D721Med (cell line): ENCODE data around the gene TMEM158.

ENCODE experiments used
- DNase-seq: peaks from one replicate; pipeline ENCODE4 v3.0.0; 2011; ENCODE audit warnings: low spot score; ENCODE audit not compliant: insufficient read length
- FAIRE-seq: peaks from 2 replicates; lab custom pipeline; 2011; peaks lifted over from hg19 to GRCh38; lab: Jason Lieb, UNC
- TF ChIP-seq, protein P1 (sequence below): IDR thresholded peaks from 2 replicates; pipeline ENCODE4 v1.5.1; 2012; ENCODE audit warnings: mild to moderate bottlenecking, control low read depth; ENCODE audit not compliant: insufficient read depth; ENCODE audit errors: missing control alignments

TMEM158 gene

GRCh38 chr3:45212095-45212468 is 14.0 kb downstream of the TMEM158 start:
- DNase-seq (no peak), FAIRE-seq (no peak)
- TF ChIP-seq, protein P1, sequence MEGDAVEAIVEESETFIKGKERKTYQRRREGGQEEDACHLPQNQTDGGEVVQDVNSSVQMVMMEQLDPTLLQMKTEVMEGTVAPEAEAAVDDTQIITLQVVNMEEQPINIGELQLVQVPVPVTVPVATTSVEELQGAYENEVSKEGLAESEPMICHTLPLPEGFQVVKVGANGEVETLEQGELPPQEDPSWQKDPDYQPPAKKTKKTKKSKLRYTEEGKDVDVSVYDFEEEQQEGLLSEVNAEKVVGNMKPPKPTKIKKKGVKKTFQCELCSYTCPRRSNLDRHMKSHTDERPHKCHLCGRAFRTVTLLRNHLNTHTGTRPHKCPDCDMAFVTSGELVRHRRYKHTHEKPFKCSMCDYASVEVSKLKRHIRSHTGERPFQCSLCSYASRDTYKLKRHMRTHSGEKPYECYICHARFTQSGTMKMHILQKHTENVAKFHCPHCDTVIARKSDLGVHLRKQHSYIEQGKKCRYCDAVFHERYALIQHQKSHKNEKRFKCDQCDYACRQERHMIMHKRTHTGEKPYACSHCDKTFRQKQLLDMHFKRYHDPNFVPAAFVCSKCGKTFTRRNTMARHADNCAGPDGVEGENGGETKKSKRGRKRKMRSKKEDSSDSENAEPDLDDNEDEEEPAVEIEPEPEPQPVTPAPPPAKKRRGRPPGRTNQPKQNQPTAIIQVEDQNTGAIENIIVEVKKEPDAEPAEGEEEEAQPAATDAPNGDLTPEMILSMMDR, result no peak

DNA sequence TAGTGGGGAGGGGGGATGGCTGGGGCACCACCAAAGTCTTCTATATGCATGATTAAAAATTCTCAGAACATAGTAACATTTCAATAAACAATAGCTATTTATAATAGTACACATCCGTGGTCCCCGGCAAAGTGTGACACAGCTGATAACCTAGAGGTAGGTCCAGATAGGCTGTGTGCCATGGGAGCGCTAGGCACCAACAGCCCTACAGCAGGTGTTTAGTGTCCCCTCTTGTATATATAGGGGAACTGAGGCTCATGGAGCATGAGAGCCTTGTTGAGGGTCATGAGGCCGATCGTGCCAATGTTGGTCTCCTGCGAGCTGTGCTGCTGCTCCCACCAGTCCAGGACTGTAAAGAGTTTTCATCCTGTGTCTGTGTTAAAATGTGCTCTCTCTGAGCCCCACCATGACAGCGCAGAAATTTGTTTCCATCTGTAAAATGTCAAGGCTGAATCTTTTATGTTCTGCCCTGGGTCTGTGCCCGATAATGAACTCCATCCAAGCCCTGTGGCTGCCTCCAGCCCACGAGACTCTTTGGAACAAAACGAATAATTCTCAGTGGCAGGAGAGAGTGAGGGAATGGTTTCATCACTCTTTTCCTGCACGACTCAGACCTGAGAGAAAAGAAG is 14.5 kb downstream of the TMEM158 start:
- DNase-seq (no peak), FAIRE-seq (no peak)
- TF ChIP-seq, protein P1, result no peak

DNA sequence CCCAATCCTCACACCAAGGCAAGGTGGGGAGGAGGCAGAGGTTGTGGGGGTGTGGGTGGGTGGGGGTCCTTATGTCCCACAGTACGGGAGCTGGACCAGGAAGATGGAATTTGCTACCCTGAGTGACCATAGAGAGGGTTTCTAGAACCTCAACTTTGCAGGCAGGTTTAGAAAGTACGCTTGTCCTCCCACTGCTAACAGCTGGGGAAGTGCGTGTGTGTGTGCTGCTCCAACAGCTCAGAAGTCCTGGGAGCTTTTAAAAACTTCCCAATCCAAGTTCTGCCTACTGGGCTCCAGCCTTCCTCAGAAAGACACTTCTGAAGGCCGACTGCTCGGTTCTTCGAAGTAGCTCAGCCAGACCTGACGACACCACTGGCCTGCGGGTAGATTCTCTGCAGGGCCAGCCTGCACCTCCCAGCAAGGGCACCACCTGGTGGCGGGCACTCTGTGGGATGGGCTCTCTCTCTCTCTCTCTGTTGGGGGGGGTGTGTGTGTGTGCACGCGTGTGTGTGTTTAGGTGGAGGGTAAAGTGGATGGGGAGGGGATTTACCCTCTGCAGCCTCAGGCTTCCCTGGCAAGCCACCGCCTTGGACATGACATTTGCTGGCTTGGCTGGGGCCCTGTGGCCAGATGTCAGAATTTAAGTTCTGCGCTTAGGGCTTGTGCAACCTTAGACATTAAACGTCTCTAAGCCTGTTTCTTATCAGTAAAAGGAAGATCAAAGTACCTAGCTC is 15.6 kb downstream of the TMEM158 start:
- TF ChIP-seq, protein P1, result peak; percentile 78
- DNase-seq, result peak; percentile 44
- FAIRE-seq, result no peak

DNA sequence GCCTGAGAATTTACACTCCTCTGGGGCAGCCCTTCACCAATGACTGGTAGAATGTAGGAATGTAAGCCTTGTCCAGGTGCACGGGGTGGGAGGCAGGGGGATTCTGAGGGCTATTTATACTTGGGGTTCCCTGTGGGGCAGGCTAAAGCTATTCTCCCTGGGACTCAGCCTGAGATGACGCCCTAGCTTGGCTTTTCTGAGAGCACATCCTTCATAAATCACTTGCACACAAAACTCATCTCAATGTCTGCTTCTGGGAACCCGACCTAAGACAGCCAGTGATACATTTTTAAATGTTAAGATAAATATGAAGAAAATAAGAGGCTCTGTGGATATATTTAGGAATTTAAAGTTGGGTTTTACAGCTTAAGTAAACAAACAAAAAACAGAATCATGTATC is 16.6 kb downstream of the TMEM158 start:
- no peak for DNase-seq
- no peak for FAIRE-seq

DNA sequence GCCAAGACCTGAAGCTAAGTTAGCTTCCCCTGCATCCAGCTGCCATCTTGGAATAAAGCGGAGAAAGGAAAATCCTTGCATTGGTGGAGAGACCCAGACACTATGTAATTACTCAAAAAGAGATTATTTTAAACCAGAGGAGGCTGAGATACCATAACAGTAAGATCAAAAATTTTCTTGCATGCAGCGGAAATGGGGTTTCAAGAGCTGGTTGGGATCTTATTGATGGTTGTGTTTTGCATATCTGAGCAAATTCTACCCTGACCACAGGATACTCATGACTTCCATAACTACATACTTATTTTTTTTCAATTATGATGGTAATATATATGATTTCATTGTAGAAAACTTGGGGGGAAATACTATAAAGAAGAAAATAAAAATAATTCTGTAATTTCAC is 17.5 kb downstream of the TMEM158 start:
- TF ChIP-seq, protein P1, result no peak
- no peak for DNase-seq
- FAIRE-seq, result no peak

More for the DNA sequence above, 16.6 kb downstream of the TMEM158 start:
- TF ChIP-seq, protein P1, result no peak

DNA sequence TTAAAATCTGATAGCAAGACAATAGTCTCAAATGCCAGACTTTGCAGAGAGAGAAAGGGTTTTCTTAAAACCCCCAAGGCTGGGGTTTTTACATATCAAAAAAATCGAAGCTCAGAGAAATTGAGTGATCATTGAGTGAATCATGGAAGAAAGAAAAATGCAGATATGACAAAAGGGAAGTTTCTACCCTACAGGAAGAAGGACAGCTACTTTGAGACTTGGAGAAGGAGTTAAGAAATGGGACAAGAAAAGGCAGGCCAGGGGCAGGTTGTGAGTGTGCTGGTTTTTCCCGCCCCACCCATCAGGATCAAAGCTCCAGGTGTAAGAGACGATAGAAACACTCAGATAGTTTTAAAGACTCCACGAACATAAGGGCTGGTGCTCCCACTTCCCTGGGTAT is 18.6 kb downstream of the TMEM158 start:
- FAIRE-seq (no peak), DNase-seq (no peak)
- TF ChIP-seq, protein P1, result no peak

DNA sequence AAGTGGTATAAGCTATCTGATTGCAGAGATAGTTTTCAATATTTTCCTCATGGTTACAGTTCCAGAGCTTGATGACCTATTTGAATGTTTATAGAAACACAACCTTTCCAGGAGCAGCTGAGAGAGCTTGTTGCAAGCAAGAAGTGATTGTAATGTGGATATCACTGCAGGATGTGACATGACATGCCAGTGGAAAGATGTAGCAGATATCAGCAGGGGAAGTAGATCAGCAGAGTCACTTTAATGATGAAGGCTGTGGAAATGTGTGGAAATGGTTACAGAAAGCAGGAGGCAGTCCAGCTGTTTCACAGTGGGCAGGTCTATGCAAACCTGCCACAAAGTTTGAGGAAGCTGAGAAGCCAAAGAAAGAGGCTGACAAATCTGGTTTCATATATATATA is 21.0 kb downstream of the TMEM158 start:
- DNase-seq (no peak), FAIRE-seq (no peak)
- TF ChIP-seq, protein P1, result no peak
